Right lobe of liver (tissue), 6 donors: Measurements from ENCODE around the gene SFSWAP. TPM values are rescaled to one million over a fixed set of nuclear protein-coding genes. Genes with fewer than 3 reads are reported as not detected.

Experiments
- ATAC-seq, 4 donors: fragments of 200-7000 bp; cut with Tn5 transposase; one replicate each; pipeline ENCODE4 v1.9.1; 2020; ENCODE audit warnings: mild to moderate bottlenecking in 4 of 4, moderate library complexity in 4 of 4
- DNase-seq, 3 donors: peaks; one replicate each; pipeline ENCODE4 v3.0.0-alpha.2; 2020
- H3K27ac ChIP-seq, 3 donors: fragments of 200-600 bp; one replicate each; pipeline ENCODE4 v1.8.0; 2022
- H3K27me3 ChIP-seq, 2 donors: fragments of 200-600 bp; one replicate each; pipeline ENCODE4 v1.8.0; 2022
- H3K36me3 ChIP-seq, 4 donors: fragments of 200-600 bp; sonication (generic) in 1 of 4; one replicate each; pipeline versions ENCODE4 v1.5.1 to v1.8.0; 2017 to 2022; ENCODE audit warnings: control low read depth in 1 of 4
- H3K4me1 ChIP-seq, 4 donors: fragments of 200-600 bp; sonication (generic) in 1 of 4; one replicate each; pipeline versions ENCODE4 v1.5.1 to v1.8.0; 2017 to 2022; ENCODE audit warnings: control low read depth in 1 of 4
- H3K4me3 ChIP-seq, 3 donors: fragments of 200-600 bp; one replicate each; pipeline ENCODE4 v1.8.0; 2022
- H3K9me3 ChIP-seq, 4 donors: fragments of 200-600 bp; sonication (generic) in 1 of 4; one replicate each; pipeline versions ENCODE4 v1.5.1 to v1.8.0; 2017 to 2022; ENCODE audit warnings: control low read depth in 1 of 4
- CTCF ChIP-seq, 4 donors: fragments of 200-600 bp in 3 of 4; fragments of 450-650 bp in 1 of 4; IDR thresholded peaks; one replicate each; pipeline versions ENCODE4 v1.5.1 to v1.8.0; 2016 to 2022; ENCODE audit warnings: antibody characterized with exemption in 4 of 4, mild to moderate bottlenecking in 2 of 4
- POLR2A ChIP-seq: fragments of 450-650 bp; IDR thresholded peaks from one replicate; pipeline ENCODE4 v1.6.1; 2017; ENCODE audit warnings: antibody characterized with exemption, mild to moderate bottlenecking
- whole genome bisulfite sequencing: methylation state at CpG from one replicate; pipeline ENCODE4 v1.1.6; 2018; ENCODE audit warnings: low coverage, low lambda C conversion rate; ENCODE audit not compliant: insufficient coverage; ENCODE audit errors: missing lambda C conversion rate; 5-methylcytosine and 5-hydroxymethylcytosine counted together
- intact Hi-C, 2 donors: fragments of 100-400 bp; cut with DNase I; formaldehyde crosslinking; loops; one replicate each; pipeline versions ENCODE4 v1.11.2 to v1.14.1; 2022
- total RNA-seq, 6 experiments: library from RNA; depleted of rRNA in 2 of 6; stranded (reverse); fragments of >200 nt in 2 of 6; fragmentation: NEBNext Ultra II Directional in 3 of 6; extraction: Animal tissue kit (Norgen Biotek cat#: 25700) in 3 of 6; gene quantifications; one replicate each; pipeline versions ENCODE4 v1.1.0 to v1.2.4, GENCODE V29; 2016 to 2023
- donor health status: DM: no; HTN: yes; CAD: no.
- donor health status: DM: no; HTN: no; CAD: no.
- donor health status: DM: no; HTN: no; CAD: no.
- donor health status: DM: no; HTN: yes; CAD: no.
- donor health status: DM: no; HTN: yes; CAD: no.

Gene SFSWAP
- total RNA-seq, 6 experiments from 2014 or later, result 9.8 to 20.2 (median 13.1) TPM

GRCh38 chr12:131729254-131729955 is 18.5 kb downstream of the SFSWAP start:
- 74% methylated on average over 9 of the region's 9 CpGs for WGBS
- ATAC-seq (no peak), DNase-seq (no peak)
- no peak overlapping the region for H3K27ac ChIP-seq
- intact Hi-C loops, result no loop called here
- no peak overlapping the region for H3K4me3 ChIP-seq
- no peak for TF ChIP-seq CTCF (IDR thresholded peaks at IDR 0.05)
- TF ChIP-seq POLR2A, result no peak
- H3K36me3 ChIP-seq, result peaks cover 0 to 94% (median 44%) of the 10 kb centered on the region in 4 donors
- H3K27me3 ChIP-seq, result no peaks in the 10 kb centered on the region
- no peaks in the 10 kb centered on the region for H3K4me1 ChIP-seq
- H3K9me3 ChIP-seq, result no peaks in the 10 kb centered on the region

GRCh38 chr12:131732996-131733615 is 22.2 kb downstream of the SFSWAP start:
- Histone ChIP-seq H3K4me3 (no peak overlapping the region), H3K27ac (no peak overlapping the region), H3K36me3 (peaks cover 0 to 74% (median 38%) of the 10 kb centered on the region in 4 donors), H3K9me3 (no peaks in the 10 kb centered on the region), H3K4me1 (no peaks in the 10 kb centered on the region), H3K27me3 (no peaks in the 10 kb centered on the region)
- 97% methylated on average over 6 of the region's 21 CpGs for WGBS
- ATAC-seq, result no peak
- no peak for TF ChIP-seq CTCF (IDR thresholded peaks at IDR 0.05)
- TF ChIP-seq POLR2A, result no peak
- no peak for DNase-seq
- intact Hi-C loops, result no loop called here

GRCh38 chr12:131733874-131734273 is 23.0 kb downstream of the SFSWAP start:
- Histone ChIP-seq H3K4me3 (no peak overlapping the region), H3K4me1 (no peaks in the 10 kb centered on the region), H3K27me3 (no peaks in the 10 kb centered on the region), H3K27ac (no peak overlapping the region), H3K9me3 (no peaks in the 10 kb centered on the region), H3K36me3 (peaks cover 0 to 66% (median 35%) of the 10 kb centered on the region in 4 donors)
- ATAC-seq, result no peak
- 83% methylated on average over 5 of the region's 10 CpGs for WGBS
- intact Hi-C loops, result no loop called here
- no peak for DNase-seq
- no peak for TF ChIP-seq POLR2A

- H3K36me3 ChIP-seq, result peaks cover 0 to 59% (median 30%) of the 10 kb centered on the region in 4 donors
- no peak overlapping the region for H3K4me3 ChIP-seq
- TF ChIP-seq POLR2A (no peak), CTCF (IDR thresholded peaks at IDR 0.05) (no peak)
- WGBS, result 97% methylated on average over 14 of the region's 30 CpGs
- intact Hi-C loops, result no loop called here
- no peaks in the 10 kb centered on the region for H3K4me1 ChIP-seq
- H3K27ac ChIP-seq, result no peak overlapping the region
- no peak for ATAC-seq
- no peak for DNase-seq
- H3K27me3 ChIP-seq, result no peaks in the 10 kb centered on the region
- H3K9me3 ChIP-seq, result no peaks in the 10 kb centered on the region
These were observed 23.7 kb downstream of the SFSWAP start for GRCh38 chr12:131734336-131735152.

- H3K4me3 ChIP-seq, result no peak overlapping the region
- DNase-seq (no peak), ATAC-seq (no peak)
- TF ChIP-seq POLR2A (no peak), CTCF (IDR thresholded peaks at IDR 0.05) (no peak)
- intact Hi-C loops, result no loop called here
- no peaks in the 10 kb centered on the region for H3K9me3 ChIP-seq
- 89% methylated on average over 3 of the region's 10 CpGs for WGBS
- no peak overlapping the region for H3K27ac ChIP-seq
- H3K27me3 ChIP-seq, result no peaks in the 10 kb centered on the region
- H3K4me1 ChIP-seq, result no peaks in the 10 kb centered on the region
- H3K36me3 ChIP-seq, result peaks cover 0 to 54% (median 25%) of the 10 kb centered on the region in 4 donors
These were observed 24.2 kb downstream of the SFSWAP start for GRCh38 chr12:131735153-131735456.
